Trophoblast cell (in vitro differentiated cells and primary cell): Measurements from ENCODE around the gene CTDSPL.

Experiments used
- DNase-seq, 2 donors: peaks; one replicate each; pipeline ENCODE4 v3.0.0-alpha.2; 2016
- H2AFZ ChIP-seq: 2 replicates; pipeline ENCODE4 v1.6.1; 2013; ENCODE audit warnings: low read length, moderate library complexity, mild to moderate bottlenecking; ENCODE audit not compliant: insufficient read depth, poor library complexity
- H2AK5ac ChIP-seq: 2 replicates; pipeline ENCODE4 v1.6.1; 2013; ENCODE audit warnings: mild to moderate bottlenecking, low read length
- H2BK120ac ChIP-seq: 2 replicates; pipeline ENCODE4 v1.6.1; 2013; ENCODE audit warnings: low read length, mild to moderate bottlenecking, moderate library complexity; ENCODE audit not compliant: insufficient read depth, poor library complexity
- H2BK12ac ChIP-seq: 2 replicates; pipeline ENCODE4 v1.6.1; 2013; ENCODE audit warnings: mild to moderate bottlenecking, low read length, moderate library complexity
- H2BK5ac ChIP-seq: 2 replicates; pipeline ENCODE4 v1.6.1; 2013; ENCODE audit warnings: low read length, low read depth, moderate library complexity, mild to moderate bottlenecking; ENCODE audit not compliant: poor library complexity
- H3K14ac ChIP-seq: 2 replicates; pipeline ENCODE4 v1.6.1; 2013; ENCODE audit warnings: mild to moderate bottlenecking, low read length
- H3K18ac ChIP-seq: 2 replicates; pipeline ENCODE4 v1.6.1; 2013; ENCODE audit warnings: mild to moderate bottlenecking, low read length
- H3K23ac ChIP-seq: 2 replicates; pipeline ENCODE4 v1.6.1; 2013; ENCODE audit warnings: low read length
- H3K27ac ChIP-seq: 2 replicates; pipeline ENCODE4 v1.5.1; 2013; ENCODE audit warnings: low read depth, mild to moderate bottlenecking, inconsistent platforms, low read length, moderate library complexity
- H3K27me3 ChIP-seq: 2 replicates; pipeline ENCODE4 v1.6.1; 2013; ENCODE audit warnings: inconsistent platforms, mild to moderate bottlenecking, low read length, moderate library complexity; ENCODE audit not compliant: insufficient read depth
- H3K36me3 ChIP-seq, 2 experiments: 1 replicate in 1 of 2; 2 replicates in 1 of 2; pipeline ENCODE4 v1.6.1; 2013; ENCODE audit warnings: low read length in 2 of 2, mild to moderate bottlenecking in 2 of 2, moderate library complexity in 1 of 2; ENCODE audit not compliant: insufficient read depth in 2 of 2, control insufficient read depth in 1 of 2
- H3K4ac ChIP-seq: 2 replicates; pipeline ENCODE4 v1.6.1; 2013; ENCODE audit warnings: low read depth, mild to moderate bottlenecking, low read length, moderate library complexity
- H3K4me1 ChIP-seq, 2 experiments: 1 replicate in 1 of 2; 2 replicates in 1 of 2; pipeline ENCODE4 v1.6.1; 2013; ENCODE audit warnings: low read length in 2 of 2, mild to moderate bottlenecking in 2 of 2, moderate library complexity in 1 of 2; ENCODE audit not compliant: insufficient read depth in 2 of 2, control insufficient read depth in 1 of 2
- H3K4me2 ChIP-seq: 2 replicates; pipeline ENCODE4 v1.6.1; 2013; ENCODE audit warnings: inconsistent platforms, mild to moderate bottlenecking, low read length, moderate library complexity
- H3K4me3 ChIP-seq: 2 replicates; pipeline ENCODE4 v1.5.1; 2013; ENCODE audit warnings: mild to moderate bottlenecking, low read depth, low read length, inconsistent platforms
- H3K79me1 ChIP-seq: one replicate; pipeline ENCODE4 v1.6.1; 2013; ENCODE audit warnings: low read length
- H3K79me2 ChIP-seq: 2 replicates; pipeline ENCODE4 v1.6.1; 2013; ENCODE audit warnings: low read length, mild to moderate bottlenecking; ENCODE audit not compliant: control insufficient read depth, insufficient read depth, poor library complexity
- H3K9ac ChIP-seq: 2 replicates; pipeline ENCODE4 v1.6.1; 2013; ENCODE audit warnings: mild to moderate bottlenecking, low read length
- H3K9me3 ChIP-seq: 2 replicates; pipeline ENCODE4 v1.6.1; 2013; ENCODE audit warnings: low read depth, mild to moderate bottlenecking, control low read depth, inconsistent platforms, low read length; ENCODE audit not compliant: insufficient read depth
- H4K12ac ChIP-seq: 2 replicates; pipeline ENCODE4 v1.6.1; 2013; ENCODE audit warnings: low read depth, mild to moderate bottlenecking, low read length, moderate library complexity
- H4K8ac ChIP-seq: 2 replicates; pipeline ENCODE4 v1.6.1; 2013; ENCODE audit warnings: low read depth, mild to moderate bottlenecking, low read length, moderate library complexity
- H4K91ac ChIP-seq: one replicate; pipeline ENCODE4 v1.6.1; 2013; ENCODE audit warnings: low read depth, mild to moderate bottlenecking, low read length, moderate library complexity
- WGBS: extraction: QIAGEN DNeasy Blood & Tissue Kit; methylation state at CpG from one replicate; pipeline ENCODE4 v1.1.7; 2013; ENCODE audit warnings: missing lambda C conversion rate; ENCODE audit not compliant: insufficient read length, insufficient coverage; ENCODE audit errors: extremely low coverage; 5-methylcytosine and 5-hydroxymethylcytosine counted together

The CTDSPL gene

DNA sequence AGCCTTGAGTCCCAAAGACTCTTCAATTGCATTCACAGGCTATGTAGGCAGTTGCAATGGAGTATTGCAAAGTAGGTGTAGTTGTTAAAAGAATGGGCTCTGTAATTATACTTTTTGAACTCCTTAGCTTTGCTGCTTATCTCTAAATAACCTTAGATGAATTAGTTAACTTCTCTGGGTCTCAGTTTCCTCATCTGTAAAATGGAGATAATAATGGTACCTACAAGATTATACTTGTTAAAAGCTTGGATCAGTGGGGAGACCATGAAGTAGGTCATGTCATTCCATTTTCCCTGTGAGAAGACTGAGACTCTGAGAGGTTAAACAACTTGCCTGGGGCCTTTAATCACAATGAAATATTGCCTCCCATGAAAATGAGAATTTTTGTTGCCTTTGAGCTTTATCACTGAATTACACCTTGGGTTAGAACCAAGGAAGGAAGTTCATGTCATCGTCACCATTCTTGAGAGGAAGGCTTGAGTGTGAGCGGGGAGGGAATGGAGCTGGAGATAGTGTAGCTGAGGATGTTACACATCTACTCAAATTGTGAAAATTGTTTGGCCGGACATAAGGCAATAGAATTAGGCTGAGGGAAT lies 38.1 kb downstream of the CTDSPL start:
- Histone ChIP-seq H3K27me3 (no peaks in the 10 kb centered on the region), H3K14ac (no peak overlapping the region), H3K23ac (no peak overlapping the region), H3K79me2 (no peaks in the 10 kb centered on the region), H3K27ac (no peak overlapping the region), H3K36me3 (no peaks in the 10 kb centered on the region), H3K4me3 (no peak overlapping the region), H2BK120ac (no peak overlapping the region), H3K4me2 (no peak overlapping the region), H4K12ac (no peak overlapping the region), H4K91ac (no peak overlapping the region), H3K9me3 (no peaks in the 10 kb centered on the region), H2AK5ac (no peak overlapping the region), H3K9ac (no peak overlapping the region), H3K79me1 (no peaks in the 10 kb centered on the region), H2BK12ac (no peak overlapping the region), H3K4ac (no peak overlapping the region), H4K8ac (no peak overlapping the region), H2AFZ (no peak overlapping the region), H2BK5ac (no peak overlapping the region), H3K18ac (no peak overlapping the region), H3K4me1 (peaks cover 3 to 9% of the 10 kb centered on the region in 2 experiments)
- DNase-seq = no peak
- no CpG with 5 or more reads among the region's 3 CpGs for WGBS

DNA sequence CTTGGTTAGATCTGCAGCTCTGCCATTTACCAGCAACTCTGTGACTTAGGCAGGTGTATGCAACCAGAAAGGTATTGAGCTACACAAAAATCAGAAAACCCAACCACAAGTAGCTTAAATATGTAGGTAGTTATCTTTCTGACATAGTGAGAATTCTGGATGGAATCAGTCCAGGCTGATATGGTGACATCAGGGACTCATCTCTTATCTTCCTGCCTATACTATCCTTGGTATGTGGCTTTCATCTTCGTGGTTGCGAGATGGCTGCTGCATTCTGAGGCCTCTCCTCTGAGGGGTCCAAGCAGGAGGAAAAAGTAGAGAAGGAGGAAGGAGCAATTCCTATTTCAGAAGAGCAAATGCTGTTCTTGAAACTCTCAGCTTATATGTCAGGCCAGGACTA lies 40.0 kb downstream of the CTDSPL start:
- WGBS = no CpG with 5 or more reads among the region's 2 CpGs
- Histone ChIP-seq H2AFZ (no peak overlapping the region), H3K9ac (no peak overlapping the region), H3K23ac (no peak overlapping the region), H3K4me1 (peaks cover 6 to 9% of the 10 kb centered on the region in 2 experiments), H3K18ac (no peak overlapping the region), H4K91ac (no peak overlapping the region), H3K14ac (no peak overlapping the region), H3K4me2 (no peak overlapping the region), H2BK12ac (no peak overlapping the region), H3K4me3 (no peak overlapping the region), H3K27ac (no peak overlapping the region), H4K12ac (no peak overlapping the region), H2BK5ac (no peak overlapping the region), H3K79me2 (no peaks in the 10 kb centered on the region), H2BK120ac (no peak overlapping the region), H3K4ac (no peak overlapping the region), H3K36me3 (no peaks in the 10 kb centered on the region), H3K79me1 (no peaks in the 10 kb centered on the region), H2AK5ac (no peak overlapping the region), H3K9me3 (no peaks in the 10 kb centered on the region), H3K27me3 (no peaks in the 10 kb centered on the region), H4K8ac (no peak overlapping the region)
- DNase-seq = peak; percentile 58 to 84

DNA sequence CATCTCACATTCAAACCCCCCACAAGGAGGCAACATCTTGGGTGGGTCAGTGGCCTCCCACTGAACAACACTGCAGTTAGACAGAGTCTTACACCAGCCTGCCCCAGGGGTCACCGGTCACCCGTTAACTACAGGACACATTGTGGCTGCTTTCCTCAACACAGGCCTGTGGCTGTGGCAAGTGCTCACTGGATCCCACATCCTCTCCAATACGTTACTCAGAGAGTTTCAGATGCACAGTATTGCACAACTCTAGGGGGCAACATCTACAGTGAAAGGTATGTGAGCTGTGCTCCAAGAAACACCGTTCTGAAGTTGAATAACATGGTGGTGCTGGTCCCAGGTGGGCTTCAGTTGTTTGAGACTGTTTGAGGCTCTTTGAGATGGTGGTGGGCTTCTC lies 41.0 kb downstream of the CTDSPL start:
- Histone ChIP-seq H2BK120ac (no peak overlapping the region), H3K27me3 (no peaks in the 10 kb centered on the region), H3K36me3 (no peaks in the 10 kb centered on the region), H3K4me1 (peaks cover 8 to 9% of the 10 kb centered on the region in 2 experiments), H3K4me2 (no peak overlapping the region), H2BK12ac (no peak overlapping the region), H4K91ac (no peak overlapping the region), H3K79me2 (no peaks in the 10 kb centered on the region), H3K79me1 (no peaks in the 10 kb centered on the region), H3K4ac (no peak overlapping the region), H3K18ac (no peak overlapping the region), H3K9ac (no peak overlapping the region), H3K27ac (no peak overlapping the region), H3K14ac (no peak overlapping the region), H3K23ac (no peak overlapping the region), H2AFZ (no peak overlapping the region), H4K12ac (no peak overlapping the region), H2BK5ac (no peak overlapping the region), H3K9me3 (no peaks in the 10 kb centered on the region), H2AK5ac (no peak overlapping the region), H3K4me3 (no peak overlapping the region), H4K8ac (no peak overlapping the region)
- no CpG with 5 or more reads among the region's 4 CpGs for WGBS
- DNase-seq = no peak

DNA sequence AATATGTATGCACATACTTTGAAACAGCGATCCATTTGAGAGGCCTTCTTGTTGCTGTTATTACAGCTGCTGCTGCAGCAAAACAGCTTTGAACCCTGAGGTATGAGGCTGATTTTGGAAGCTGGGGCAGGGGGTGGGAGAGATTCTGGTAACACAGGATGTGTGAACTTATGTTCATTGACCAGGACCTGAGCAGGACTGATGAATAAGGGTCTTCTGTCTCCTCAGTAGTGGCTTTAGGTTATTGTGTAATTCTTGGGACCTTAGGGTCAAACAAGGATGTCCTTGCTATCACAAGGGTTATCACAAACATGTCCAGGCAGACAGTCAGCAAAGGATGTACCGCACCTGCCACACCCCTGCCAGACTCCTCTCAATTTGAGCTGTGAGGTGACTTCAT lies 41.6 kb downstream of the CTDSPL start:
- no peaks in the 10 kb centered on the region for H3K27me3 ChIP-seq
- H4K91ac ChIP-seq = no peak overlapping the region
- no peak overlapping the region for H3K23ac ChIP-seq
- no peak overlapping the region for H2BK12ac ChIP-seq
- WGBS = no CpG with 5 or more reads among the region's 2 CpGs
- H4K8ac ChIP-seq = no peak overlapping the region
- H3K4ac ChIP-seq = no peak overlapping the region
- H3K4me2 ChIP-seq = no peak overlapping the region
- H3K4me3 ChIP-seq = no peak overlapping the region
- H3K36me3 ChIP-seq = no peaks in the 10 kb centered on the region
- H2BK5ac ChIP-seq = no peak overlapping the region
- no peak overlapping the region for H2BK120ac ChIP-seq
- H3K4me1 ChIP-seq = peaks cover 8 to 9% of the 10 kb centered on the region in 2 experiments
- H3K18ac ChIP-seq = no peak overlapping the region
- H3K79me2 ChIP-seq = no peaks in the 10 kb centered on the region
- H2AFZ ChIP-seq = no peak overlapping the region
- no peaks in the 10 kb centered on the region for H3K9me3 ChIP-seq
- no peak overlapping the region for H3K27ac ChIP-seq
- no peak overlapping the region for H3K14ac ChIP-seq
- H4K12ac ChIP-seq = no peak overlapping the region
- H3K9ac ChIP-seq = no peak overlapping the region
- DNase-seq = no peak
- H2AK5ac ChIP-seq = no peak overlapping the region
- H3K79me1 ChIP-seq = no peaks in the 10 kb centered on the region
